GDM1 (cell line): ENCODE measurements around the gene TSNAXIP1.
"Not testable (repeated sequence)": the region's sequence is repeated elsewhere in the genome, so short reads cannot be mapped to it uniquely, and the experiment has no call there.

Experiments
- DNase-seq: peaks from one replicate; lab custom pipeline; 2025; lab: John Stamatoyannopoulos, UW

The TSNAXIP1 gene

DNA sequence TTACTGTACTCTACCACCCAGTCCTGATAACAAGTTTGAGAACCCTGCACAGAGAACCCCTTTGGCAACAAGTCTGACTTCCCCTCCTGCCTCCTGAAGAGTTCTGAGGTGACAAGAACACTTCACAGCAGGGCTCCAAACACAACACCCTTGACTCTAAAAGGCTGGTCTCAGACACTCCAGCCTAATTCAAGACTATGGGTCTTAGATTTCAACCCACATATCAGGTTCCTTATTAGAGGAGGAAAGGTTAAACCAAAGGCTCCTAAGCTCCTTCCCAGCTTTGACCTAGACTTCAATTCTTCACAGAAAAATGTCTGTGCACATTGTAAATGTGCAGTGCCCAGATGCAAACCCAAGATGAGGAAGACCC lies 23.4 kb upstream of the TSNAXIP1 start:
- DNase-seq: no peak

DNA sequence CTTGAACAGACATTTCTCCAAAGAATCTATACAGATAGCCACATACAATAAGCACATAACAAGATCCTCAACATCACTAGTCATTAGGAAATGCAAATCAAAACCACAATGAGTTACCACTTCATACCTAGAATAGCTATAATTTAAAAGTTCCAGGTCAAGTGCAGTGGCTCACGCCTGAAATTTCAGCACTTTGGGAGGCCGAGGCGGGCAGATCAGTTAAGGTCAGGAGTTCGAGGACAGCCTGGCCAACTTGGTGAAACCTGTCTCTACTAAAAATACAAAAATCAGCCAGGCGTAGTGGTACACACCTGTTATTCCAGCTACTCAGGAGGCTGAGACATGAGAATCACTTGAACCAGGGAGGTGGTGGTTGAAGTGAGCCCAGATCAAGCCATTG lies 20.2 kb upstream of the TSNAXIP1 start:
- DNase-seq: no peak

DNA sequence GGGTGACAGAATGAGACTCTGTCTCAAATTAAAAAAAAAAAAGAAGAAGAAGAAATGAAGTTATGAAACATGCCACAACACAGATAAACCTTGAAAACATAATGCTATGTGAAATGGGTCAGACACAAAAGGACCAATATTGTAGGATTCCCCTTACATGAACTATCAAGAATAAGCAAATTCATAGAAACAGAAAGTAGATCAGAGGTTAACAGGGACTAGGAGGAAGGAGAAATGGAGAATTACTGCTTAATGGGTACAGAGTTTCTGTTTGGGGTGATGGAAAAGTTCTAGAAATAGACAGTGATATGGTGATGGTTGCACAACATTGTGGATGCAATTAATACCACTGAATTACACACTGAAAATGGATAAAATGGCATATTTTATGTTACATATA lies 16.6 kb upstream of the TSNAXIP1 start:
- no peak for DNase-seq

DNA sequence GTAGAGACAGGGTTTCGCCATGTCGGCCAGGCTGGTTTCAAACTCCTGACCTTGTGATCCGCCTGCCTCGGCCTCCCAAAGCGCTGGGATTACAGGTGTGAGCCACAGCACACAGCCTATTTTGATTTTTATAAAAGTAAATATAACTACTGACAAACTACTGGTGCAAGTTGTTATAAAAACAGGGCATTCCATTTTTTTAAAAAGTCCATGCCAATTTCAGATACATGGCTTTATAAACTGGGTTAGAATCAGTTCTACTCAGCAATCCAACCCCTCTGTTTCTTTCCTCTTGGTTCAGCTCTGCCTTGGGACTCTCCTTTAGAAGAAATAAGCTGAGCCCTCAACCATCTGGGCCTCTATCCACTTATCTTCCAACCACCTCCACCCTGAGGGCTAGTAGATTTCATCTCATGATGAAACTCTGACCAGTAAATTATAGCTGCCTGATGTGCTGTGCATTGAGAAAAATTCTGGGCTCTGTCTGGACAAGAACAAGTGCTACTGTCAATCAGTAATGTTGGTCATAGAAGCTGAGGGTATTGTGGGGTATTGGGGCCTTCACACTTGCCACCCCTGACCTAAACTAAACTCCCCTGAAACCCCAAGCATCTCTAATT lies 10.5 kb upstream of the TSNAXIP1 start:
- no peak for DNase-seq

DNA sequence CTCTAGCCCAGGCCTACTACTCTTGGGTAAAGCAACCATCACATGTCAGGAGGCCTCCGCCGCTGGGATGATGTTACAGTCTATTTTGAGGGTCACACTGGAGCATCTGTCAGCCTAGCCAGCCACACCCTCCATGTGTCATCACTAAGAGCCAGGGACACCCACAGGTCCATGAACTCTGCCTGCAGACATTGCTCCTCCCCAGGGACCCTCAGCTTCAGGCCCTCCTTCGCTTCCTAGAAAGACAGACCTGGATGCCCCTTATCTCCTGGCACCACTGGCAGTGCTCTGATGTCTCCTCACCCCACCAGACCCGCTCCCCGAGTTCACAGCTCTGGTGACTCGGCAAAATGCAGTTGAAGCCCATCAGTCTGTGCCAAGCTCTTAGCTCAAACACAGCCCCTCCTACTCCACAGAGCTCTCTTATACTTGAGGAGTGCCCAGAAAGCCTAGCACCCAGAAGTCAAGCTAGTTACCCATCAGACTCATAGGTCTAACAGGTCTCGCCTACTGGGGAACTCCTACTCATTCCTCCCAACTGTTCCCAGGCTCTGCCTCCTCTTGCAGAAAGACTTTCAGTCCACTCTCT lies 6.3 kb upstream of the TSNAXIP1 start:
- no peak for DNase-seq

DNA sequence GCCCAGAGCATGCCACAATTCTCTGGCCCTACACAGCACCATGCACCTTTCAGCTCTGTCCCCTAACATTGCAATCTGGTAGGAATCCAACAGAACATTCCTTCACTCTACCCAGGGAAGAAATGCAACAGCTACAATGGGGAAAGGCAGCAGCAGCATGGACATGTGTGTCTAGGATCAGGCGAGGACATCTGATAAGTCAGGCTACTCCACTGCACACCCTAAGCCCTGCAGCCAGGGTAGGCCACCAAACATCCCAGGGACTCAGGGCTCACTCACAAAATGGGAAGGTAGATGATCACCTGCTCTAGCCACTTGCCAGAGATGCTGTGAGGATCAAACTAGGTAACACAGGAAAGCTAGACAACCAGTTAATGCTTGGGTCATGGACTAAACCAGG lies 5.4 kb upstream of the TSNAXIP1 start:
- no peak for DNase-seq

DNA sequence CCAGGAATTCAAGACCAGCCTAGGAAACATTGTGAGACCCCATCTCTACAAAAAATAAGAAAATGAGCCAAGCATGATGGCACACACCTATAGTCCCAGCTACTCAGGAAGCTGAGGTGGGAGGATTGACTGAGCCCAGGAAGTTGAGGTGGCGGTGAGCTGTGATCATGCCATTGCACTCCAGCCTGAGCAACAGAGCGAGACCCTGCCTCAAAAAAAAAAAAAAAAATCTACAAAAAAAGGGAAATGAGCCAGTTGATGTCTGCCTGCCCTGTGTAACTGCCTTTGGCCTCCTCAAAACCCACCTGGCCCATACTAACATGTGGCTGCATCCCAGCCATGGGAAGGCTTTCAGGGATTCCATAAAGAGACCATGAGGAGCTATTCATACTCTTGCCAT lies 4.8 kb upstream of the TSNAXIP1 start:
- no peak for DNase-seq

DNA sequence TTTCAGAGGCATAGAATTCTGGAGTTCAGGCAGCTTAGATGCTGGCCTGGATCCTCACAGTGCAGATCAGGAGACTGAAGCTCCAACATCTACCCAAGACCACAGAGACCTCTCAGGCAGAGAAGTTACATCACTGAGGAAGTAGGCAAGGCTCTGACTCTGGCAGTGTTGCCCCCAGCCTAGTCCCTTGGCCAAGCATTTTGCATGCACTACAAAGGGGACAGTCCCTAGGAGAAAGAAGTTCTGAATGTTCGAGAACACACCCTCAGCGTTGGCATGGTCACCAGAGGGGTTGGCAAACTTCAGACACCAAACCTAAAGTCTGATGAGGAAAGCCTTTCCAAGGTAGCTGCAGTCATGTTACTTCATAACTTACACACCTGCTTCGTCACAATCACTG lies 2.8 kb upstream of the TSNAXIP1 start:
- no peak for DNase-seq

DNA sequence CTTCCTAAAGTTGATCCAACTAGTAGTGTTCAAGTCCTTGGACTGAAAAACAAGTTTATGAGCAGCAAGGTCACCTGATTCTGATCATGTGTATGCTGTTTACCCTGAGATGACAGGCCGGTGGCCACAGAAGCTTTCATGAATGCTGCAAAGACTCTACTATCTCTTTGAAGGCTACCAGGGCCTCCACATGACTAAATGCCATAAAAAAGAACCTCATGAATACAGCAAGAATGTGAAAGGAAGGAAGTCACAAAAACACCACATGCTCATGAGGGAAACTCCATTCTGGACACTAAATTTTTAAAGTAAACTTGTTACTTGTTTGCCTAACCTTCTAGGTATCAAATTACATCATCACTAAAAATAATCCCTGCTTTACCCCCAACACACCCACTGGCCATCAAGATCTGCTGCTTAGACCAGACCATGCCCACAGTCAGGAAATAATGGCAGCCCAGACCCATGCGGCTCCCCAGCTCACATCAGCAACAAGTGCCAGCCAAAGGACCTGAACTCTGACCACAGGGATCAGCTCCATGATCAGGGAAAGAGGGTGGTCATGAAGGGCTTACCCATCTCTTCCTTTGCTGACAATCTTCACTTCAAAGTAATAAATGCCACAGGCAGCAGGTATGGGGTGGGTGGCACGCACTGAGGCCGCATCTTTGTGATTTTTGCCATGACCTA lies 1.7 kb upstream of the TSNAXIP1 start:
- DNase-seq: no peak

DNA sequence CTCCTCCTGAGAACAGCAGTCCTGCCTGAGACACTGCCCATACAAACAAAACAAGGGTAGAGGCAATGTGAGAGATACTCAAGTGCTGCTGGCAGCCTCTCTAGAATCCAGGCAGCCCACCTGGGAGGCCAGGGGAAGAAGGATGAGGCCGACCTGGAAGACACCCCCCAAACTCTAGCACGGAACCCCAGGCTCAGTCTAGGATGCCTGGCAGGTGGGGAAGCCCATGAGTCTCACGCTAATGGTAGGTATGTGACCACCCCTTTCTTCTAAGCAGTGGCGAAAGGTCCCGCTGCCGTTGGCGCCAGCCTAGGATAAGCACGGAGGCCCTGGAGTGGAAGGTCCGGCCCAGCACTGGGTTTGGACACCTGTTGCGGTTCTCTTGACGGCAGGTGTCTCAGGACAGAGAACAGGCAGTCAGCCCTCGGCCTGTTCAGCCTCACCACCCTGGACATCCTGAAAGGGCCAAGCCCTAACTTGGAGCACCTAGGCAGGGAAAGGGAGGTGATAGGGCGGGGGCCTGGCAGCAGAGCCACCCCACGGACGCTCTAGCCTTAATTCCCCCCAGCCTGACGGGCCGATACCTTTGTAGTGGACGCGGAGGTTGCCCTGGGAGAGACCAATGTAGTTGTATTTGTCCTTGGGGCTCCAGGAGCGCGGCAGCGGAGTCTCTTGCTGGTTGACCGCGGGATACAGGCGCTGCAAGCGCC lies 816 bp upstream of the TSNAXIP1 start:
- no peak for DNase-seq

DNA sequence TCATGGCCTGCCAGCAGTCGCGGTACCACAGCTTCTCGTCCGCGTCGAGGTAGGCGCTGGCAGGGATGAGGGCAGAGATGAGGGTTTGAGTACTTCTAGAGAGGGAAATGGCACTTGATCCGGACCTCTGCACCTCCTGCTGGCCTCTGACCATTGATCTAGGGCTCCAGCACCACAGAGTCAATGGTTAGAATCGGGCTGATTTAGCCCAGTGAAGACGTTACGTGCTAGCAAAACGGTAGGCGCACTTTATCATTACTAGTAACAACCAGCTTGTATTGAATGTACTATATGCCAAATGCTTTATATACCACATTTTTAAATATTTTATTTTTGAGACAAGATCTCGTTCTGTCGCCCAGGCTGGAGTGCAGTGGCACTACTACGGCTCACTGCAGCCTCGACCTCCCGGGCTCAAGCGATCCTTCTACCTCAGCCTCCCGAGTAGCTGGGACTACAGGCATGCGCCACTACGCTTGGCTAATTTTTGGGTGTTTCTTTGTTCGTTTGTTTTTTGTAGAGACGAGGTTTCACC lies 526 bp downstream of the TSNAXIP1 start:
- no peak for DNase-seq

DNA sequence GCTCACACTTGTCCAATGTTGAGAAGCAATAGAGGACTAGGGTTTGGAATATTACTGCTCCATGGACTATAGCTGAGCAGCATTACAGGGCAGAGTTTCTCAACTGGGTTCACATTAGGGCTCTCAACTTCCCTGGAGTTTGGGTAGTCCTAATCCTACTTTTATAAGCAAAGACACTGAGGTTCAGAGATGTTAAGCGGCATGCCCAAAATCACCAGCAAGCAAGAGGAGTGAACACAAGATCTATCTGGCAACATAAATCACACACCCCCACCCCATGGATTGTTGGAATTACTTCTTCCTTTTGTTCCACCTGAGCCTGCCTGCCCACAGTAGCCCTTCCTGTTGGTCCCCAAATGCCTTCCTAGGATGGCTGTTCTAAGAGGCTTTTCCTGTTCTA lies 5.2 kb downstream of the TSNAXIP1 start:
- no peak for DNase-seq

DNA sequence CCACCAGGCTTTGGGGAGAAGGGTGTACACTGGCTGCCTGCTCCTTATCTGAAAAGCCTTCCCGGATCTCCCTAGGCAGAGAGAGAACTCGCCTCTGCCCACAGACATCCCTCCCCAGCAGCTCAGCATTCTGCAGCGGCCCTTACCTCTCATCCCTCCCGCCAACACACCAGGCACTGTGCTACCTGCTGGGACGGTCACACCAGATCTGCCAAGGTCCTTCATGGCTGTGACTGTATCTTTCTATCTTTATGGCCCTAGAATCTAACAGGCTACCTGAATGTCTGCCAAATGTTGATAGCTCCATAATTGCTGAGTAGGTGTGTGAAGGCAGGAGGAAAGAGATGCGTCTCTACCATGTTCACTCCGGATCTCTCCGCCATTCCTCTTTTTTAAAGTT lies 7.9 kb downstream of the TSNAXIP1 start:
- no peak for DNase-seq

DNA sequence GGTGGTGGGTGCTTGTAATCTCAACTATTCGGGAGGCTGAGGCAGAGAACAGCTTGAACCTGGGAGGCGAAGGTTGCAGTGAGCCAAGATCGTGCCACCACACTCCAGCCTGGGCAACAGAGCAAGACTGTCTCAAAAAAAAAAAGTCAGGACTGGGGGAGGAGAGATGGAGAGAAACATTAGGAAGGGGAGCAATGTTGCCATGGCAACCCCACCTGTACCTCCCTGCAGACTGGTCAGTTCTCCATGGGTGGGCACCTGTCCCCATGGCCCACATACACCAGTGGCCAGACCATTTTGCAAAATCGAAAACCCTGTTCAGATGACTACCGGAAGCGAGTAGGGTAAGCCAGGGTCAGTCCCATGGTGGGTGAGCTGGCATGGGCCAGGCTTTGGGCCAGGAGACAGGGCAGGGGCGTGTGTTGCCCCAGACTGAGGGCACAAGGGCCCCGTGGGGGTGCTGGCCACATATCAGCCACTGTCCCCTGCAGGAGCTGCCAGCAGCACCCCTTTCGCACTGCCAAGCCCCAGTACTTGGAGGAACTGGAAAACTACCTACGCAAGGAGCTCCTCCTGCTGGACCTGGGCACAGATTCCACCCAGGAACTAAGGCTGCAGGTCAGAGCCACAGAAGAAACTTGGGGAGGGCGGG lies 14.0 kb downstream of the TSNAXIP1 start:
- no peak for DNase-seq

DNA sequence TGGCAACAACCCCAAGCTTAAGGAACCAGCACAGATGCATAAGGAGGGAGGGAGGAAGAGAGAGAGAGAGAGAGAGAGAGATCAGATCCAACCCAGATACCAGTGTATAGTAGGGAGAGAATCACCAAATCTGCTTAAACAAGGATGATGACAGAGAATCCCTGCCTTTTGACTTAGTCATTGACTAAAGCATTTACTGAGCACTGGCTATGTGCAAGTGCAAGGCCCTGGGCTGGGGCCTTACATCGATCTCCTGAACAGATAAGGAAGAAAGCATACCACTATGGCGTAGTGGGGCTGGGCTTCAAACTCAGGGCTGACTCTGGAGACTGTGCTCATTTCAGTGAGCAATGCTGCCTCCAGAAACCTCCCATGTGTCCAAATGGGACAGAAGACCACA lies 15.8 kb downstream of the TSNAXIP1 start:
- no peak for DNase-seq

DNA sequence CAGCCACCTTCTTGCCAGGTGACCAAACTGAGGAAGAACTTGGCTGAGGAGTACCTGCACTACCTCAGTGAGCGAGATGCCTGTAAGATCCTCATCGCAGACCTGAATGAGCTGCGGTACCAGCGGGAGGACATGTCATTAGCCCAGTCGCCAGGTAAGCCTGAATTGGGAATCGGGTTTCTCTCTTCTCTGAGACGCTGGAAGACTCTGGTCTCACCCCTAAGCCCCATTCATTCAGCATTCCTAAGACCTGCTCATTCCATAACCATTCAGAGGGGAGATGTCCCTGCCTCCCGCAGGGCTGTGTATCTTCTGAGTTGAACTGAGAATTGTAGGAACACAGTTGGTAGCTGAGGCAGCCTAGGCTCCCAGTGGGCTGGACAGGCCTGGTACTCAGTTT lies 18.4 kb downstream of the TSNAXIP1 start:
- no peak for DNase-seq

DNA sequence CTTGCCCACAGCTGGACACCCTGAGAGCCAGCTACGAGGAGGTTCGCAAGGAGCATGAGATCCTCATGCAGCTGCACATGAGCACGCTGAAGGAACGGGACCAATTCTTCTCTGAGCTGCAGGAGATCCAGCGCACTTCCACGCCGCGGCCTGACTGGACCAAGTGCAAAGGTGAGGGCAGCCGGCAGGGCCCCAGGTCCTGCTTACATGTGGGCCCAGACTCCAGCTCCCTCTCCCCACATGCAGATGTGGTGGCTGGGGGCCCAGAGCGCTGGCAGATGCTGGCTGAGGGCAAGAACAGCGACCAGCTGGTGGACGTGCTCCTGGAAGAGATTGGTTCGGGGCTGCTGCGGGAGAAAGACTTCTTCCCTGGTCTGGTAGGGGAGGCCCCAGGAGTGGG lies 19.2 kb downstream of the TSNAXIP1 start:
- DNase-seq: no peak

DNA sequence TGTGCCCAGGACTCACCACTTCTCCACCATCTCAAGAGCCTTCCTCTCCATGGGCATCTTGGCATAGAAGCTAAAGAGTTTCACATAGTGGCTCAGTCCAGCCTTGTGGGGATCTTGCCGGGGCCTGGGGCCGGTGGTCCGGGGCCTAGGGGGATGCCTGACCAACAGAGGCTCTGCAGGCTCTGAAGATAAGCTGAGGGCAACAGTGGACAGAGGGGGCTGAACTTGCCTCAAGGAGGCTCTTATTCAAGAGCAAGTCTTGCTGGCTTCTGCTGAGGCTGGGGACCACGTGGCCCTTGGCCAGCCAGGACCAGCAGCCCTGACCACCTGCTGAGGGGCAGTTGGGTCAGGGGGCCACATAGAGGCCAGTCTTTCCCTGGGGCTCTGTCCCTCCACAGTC lies 22.0 kb downstream of the TSNAXIP1 start:
- no peak for DNase-seq

DNA sequence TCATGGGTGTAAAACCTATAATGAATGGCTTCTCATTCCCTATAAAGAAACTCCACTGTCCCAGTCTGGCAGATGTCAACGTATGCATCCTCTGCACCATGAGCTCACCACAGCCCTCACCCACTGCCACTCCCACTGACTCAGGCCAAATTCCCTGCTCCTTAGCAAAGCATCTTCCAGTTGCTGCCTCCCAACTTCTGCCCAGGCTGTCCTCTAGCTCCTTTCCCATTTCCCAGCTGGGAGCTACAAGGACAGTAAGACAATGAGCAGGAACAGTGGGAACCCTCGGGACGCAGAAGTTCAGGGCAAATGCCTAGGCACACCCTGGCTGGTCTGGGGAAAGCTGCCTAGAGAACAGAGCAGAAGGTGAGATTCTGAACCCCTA lies 26.3 kb downstream of the TSNAXIP1 start:
- DNase-seq: no peak

DNA sequence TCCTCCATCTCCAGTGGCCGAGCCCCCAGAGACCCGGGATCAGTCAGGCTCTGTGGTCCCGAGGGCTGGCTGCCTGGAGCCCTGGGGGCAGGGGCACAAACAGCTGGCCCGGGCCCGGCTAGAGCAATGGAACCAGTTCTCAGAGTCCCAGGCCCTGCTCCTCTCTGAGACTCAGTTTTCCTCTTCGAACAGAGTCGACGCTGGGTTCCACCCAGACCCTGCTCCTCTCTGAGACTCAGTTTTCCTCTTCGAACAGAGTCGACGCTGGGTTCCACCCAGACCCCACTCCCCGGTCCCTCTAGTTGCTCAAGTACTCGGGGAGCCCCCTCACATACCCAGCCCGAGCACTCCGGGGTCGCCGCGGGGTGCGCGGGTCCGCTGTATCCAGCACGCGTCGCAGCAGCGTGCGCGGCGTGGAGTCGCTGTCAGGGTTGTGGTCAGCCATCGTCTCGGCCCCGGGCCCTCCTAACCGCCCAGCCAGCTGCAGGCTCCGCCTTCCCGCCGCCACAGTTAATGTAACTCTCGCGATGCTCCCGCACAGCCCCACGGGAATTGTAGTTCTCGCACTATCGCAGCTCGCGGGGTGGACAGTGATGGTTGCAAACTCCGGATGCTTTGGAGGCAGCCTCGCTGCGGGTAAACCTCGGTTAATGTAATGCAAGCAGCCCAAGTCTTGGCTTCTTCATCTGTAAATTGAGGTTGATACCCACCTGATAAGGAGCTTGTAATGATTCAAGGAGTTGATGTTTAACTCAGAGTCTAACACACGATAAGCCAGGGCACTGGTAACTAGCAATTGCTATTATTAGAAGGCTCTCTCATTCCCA lies 26.9 kb downstream of the TSNAXIP1 start:
- DNase-seq: peak; percentile 60

DNA sequence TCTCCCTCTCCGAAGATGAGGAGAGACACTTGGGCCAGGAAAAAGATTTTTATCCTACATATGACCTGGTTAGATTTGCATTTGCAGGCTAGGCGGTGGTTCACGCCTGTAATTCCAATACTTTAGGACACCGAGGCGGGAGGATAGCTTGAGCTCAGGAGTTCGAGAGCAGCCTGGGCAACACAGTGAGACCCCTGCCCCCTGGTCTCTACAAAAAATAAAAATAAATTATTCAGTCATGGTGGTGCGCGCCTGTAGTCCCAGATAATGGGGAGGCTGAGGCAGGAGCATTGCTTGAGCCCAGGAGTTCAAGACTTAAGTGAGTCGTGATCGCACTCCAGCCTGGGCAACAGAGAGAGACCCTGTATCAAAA lies 27.5 kb downstream of the TSNAXIP1 start:
- no peak for DNase-seq

DNA sequence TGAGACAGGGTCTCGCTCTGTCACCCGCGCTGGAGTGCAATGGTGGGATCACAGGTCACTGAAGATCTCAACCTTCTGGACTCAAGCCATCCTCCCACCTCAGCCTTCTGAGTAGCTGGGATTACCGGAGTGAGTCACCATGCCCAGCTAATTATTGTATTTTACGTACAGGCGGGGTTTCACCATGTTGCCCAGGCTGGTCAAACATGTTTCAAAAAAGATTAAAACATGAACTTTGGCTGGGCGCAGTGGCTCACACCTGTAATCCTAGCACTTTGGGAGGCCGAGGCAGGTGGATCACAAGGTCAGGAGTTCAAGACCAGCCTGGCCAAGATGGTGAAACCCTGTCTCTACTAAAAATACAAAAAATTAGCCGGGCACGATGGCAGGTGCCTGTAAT lies 30.5 kb downstream of the TSNAXIP1 start:
- not testable (repeated sequence) for DNase-seq
